Fibroblast of lung (primary cell): ENCODE results near the gene DISP1.

Experiments used
- CTCF ChIP-seq, 2 donors: IDR thresholded peaks in 1 of 2; conservative IDR thresholded peaks in 1 of 2; 1 replicate in 1 of 2; 2 replicates in 1 of 2; pipeline ENCODE4 v1.5.1; 2011 to 2012; ENCODE audit warnings: low read length in 2 of 2, control low read depth in 1 of 2, inconsistent platforms in 1 of 2, low read depth in 1 of 2, mild to moderate bottlenecking in 1 of 2
- EZH2 ChIP-seq: IDR thresholded peaks from 2 replicates; pipeline ENCODE4 v1.5.1; 2012; ENCODE audit warnings: low read length, control low read depth, mild to moderate bottlenecking; ENCODE audit errors: missing control alignments

GRCh38 chr1:222798116-222798515 is 16.7 kb upstream of the DISP1 start:
- TF ChIP-seq CTCF (conservative IDR thresholded peaks at IDR 0.05 in 1 of 2, IDR thresholded peaks at IDR 0.05 in 1 of 2; ENCODE audit: low read depth in 1 of 2, low read length in 2 of 2): no peak
- no peak for TF ChIP-seq EZH2
